ENCODE results near the gene LRRC75A.
"Not testable (repeated sequence)": the region's sequence is repeated elsewhere in the genome, so short reads cannot be mapped to it uniquely, and the experiment has no call there.

Gene LRRC75A

DNA sequence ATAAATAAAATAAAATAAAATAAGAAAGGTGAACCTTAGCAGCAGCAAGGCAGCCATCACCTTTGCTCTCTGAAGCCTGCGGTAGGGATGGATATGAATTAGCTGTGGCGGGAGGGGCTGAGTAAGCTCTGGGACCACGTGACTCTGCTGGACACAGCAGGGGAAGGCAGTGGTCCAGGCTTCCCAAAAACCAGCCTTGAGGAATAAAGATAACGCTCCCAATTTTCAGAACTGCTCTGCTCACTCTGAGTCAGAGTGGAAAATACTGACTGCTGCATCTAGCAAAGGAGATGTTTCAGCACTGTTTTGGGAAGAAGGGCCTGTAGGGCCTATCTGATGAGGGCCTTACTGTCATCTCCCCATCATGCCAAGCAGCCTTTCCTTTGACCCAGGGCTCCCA lies 96.1 kb downstream of the LRRC75A start:
- DNase-seq = not testable (repeated sequence)

DNA sequence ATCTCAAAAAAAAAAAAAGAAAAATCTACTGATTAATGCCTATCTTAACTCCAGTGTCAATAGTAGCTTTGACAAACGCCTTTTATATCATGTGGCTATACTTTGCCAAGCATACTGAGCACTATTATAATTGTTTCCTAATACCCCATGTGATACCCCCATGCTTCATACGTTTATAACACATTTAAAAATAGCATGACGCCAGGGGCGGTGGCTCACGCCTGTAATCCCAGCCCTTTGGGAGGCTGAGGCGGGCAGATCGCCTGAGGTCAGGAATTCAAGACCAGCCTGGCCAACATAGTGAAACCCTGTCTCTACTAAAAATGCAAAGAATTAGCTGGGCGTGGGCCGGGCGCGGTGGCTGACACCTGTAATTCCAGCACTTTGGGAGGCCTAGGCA lies 99.5 kb downstream of the LRRC75A start:
- not testable (repeated sequence) for DNase-seq

Data from right forelimb (tissue), 1 donor.